H9 (cell line): Measurements from ENCODE around the gene DOCK2. TPM values are rescaled to one million over a fixed set of nuclear protein-coding genes. Genes with fewer than 3 reads are reported as not detected.

Source experiments
- DNase-seq: peaks from one replicate; pipeline ENCODE4 v3.0.0-alpha.2; 2017
- H2AFZ ChIP-seq: one replicate; pipeline ENCODE4 v1.6.1; 2013; ENCODE audit warnings: mild to moderate bottlenecking, low read length, control low read depth, moderate library complexity
- H2AK5ac ChIP-seq: 2 replicates; pipeline ENCODE4 v1.6.1; 2013; ENCODE audit warnings: low read length, control low read depth, mixed read lengths; ENCODE audit not compliant: insufficient read length
- H2BK120ac ChIP-seq: one replicate; pipeline ENCODE4 v1.6.1; 2013; ENCODE audit warnings: low read depth, mild to moderate bottlenecking, low read length, control low read depth, inconsistent platforms; ENCODE audit not compliant: poor library complexity, severe bottlenecking
- H2BK12ac ChIP-seq: 2 replicates; pipeline ENCODE4 v1.6.1; 2013; ENCODE audit warnings: low read length, control low read depth, mixed read lengths, low read depth; ENCODE audit not compliant: insufficient read length
- H2BK15ac ChIP-seq: 2 replicates; pipeline ENCODE4 v1.6.1; 2013; ENCODE audit warnings: low read depth, low read length, control low read depth
- H2BK20ac ChIP-seq: one replicate; pipeline ENCODE4 v1.6.1; 2013; ENCODE audit warnings: low read depth, mild to moderate bottlenecking, low read length, control low read depth, inconsistent platforms; ENCODE audit not compliant: poor library complexity, severe bottlenecking
- H2BK5ac ChIP-seq: 2 replicates; pipeline ENCODE4 v1.6.1; 2013; ENCODE audit warnings: low read length, control low read depth, mixed read lengths; ENCODE audit not compliant: insufficient read length
- H3K14ac ChIP-seq: 2 replicates; pipeline ENCODE4 v1.6.1; 2013; ENCODE audit warnings: low read length, control low read depth; ENCODE audit not compliant: insufficient read depth
- H3K18ac ChIP-seq: 2 replicates; pipeline ENCODE4 v1.6.1; 2013; ENCODE audit warnings: low read depth, mild to moderate bottlenecking, mixed read lengths, low read length, control low read depth; ENCODE audit not compliant: insufficient read length
- H3K23ac ChIP-seq: 2 replicates; pipeline ENCODE4 v1.6.1; 2013; ENCODE audit warnings: low read length, control low read depth, mixed read lengths, low read depth; ENCODE audit not compliant: insufficient read length
- H3K23me2 ChIP-seq: 2 replicates; pipeline ENCODE4 v1.6.1; 2013; ENCODE audit warnings: low read depth, mild to moderate bottlenecking, mixed read lengths, low read length, control low read depth; ENCODE audit not compliant: insufficient read length, poor library complexity, severe bottlenecking
- H3K27ac ChIP-seq: 2 replicates; pipeline ENCODE4 v1.5.1; 2013; ENCODE audit warnings: low read length, control low read depth, mixed read lengths, low read depth; ENCODE audit not compliant: insufficient read length
- H3K27me3 ChIP-seq: 2 replicates; pipeline ENCODE4 v1.6.1; 2013; ENCODE audit warnings: low read length, control low read depth, inconsistent platforms; ENCODE audit not compliant: insufficient read depth
- H3K4ac ChIP-seq: 2 replicates; pipeline ENCODE4 v1.6.1; 2013; ENCODE audit warnings: low read depth, mild to moderate bottlenecking, control low read depth, inconsistent platforms, low read length, moderate library complexity
- H3K4me1 ChIP-seq: 2 replicates; pipeline ENCODE4 v1.6.1; 2013; ENCODE audit warnings: low read length, control low read depth, inconsistent platforms; ENCODE audit not compliant: insufficient read depth
- H3K4me2 ChIP-seq: 2 replicates; pipeline ENCODE4 v1.6.1; 2013; ENCODE audit warnings: low read length, control low read depth, mixed read lengths; ENCODE audit not compliant: insufficient read length, insufficient read depth
- H3K56ac ChIP-seq: 2 replicates; pipeline ENCODE4 v1.6.1; 2013; ENCODE audit warnings: low read depth, mild to moderate bottlenecking, mixed read lengths, low read length, control low read depth; ENCODE audit not compliant: insufficient read length
- H3K79me1 ChIP-seq: 2 replicates; pipeline ENCODE4 v1.6.1; 2013; ENCODE audit warnings: low read depth, mild to moderate bottlenecking, moderate library complexity, low read length, control low read depth, inconsistent platforms; ENCODE audit not compliant: insufficient read depth, poor library complexity, severe bottlenecking
- H3K79me2 ChIP-seq: 2 replicates; pipeline ENCODE4 v1.6.1; 2013; ENCODE audit warnings: low read length, control low read depth, inconsistent platforms; ENCODE audit not compliant: insufficient read depth
- H3K9ac ChIP-seq: 2 replicates; pipeline ENCODE4 v1.6.1; 2013; ENCODE audit warnings: low read length, control low read depth, mixed read lengths; ENCODE audit not compliant: insufficient read length; ENCODE audit errors: extremely low read depth
- H3K9me3 ChIP-seq: one replicate; pipeline ENCODE4 v1.6.1; 2013; ENCODE audit warnings: low read depth, low read length, inconsistent platforms; ENCODE audit not compliant: control insufficient read depth
- H3T11ph ChIP-seq: one replicate; pipeline ENCODE4 v1.6.1; 2013; ENCODE audit warnings: mild to moderate bottlenecking, low read length, control low read depth, inconsistent platforms
- H4K20me1 ChIP-seq: one replicate; pipeline ENCODE4 v1.6.1; 2013; ENCODE audit not compliant: control insufficient read depth, insufficient read length, insufficient read depth
- H4K5ac ChIP-seq: 2 replicates; pipeline ENCODE4 v1.6.1; 2013; ENCODE audit warnings: low read depth, mild to moderate bottlenecking, mixed read lengths, low read length, control low read depth; ENCODE audit not compliant: insufficient read length
- H4K8ac ChIP-seq: replicated peaks from 2 replicates; pipeline ENCODE4 v1.6.1; 2013; ENCODE audit warnings: low read length, control low read depth, mixed read lengths, low read depth; ENCODE audit not compliant: insufficient read length
- H4K91ac ChIP-seq: 2 replicates; pipeline ENCODE4 v1.6.1; 2013; ENCODE audit warnings: low read depth, mild to moderate bottlenecking, moderate library complexity, mixed read lengths, low read length, control low read depth; ENCODE audit not compliant: insufficient read length
- H3K27ac Mint-ChIP-seq, 3 experiments: 2 replicates in 2 of 3; 3 replicates in 1 of 3; pipeline ENCODE4 v1.8.0; 2020 to 2021; ENCODE audit warnings: mixed read lengths in 3 of 3, mild to moderate bottlenecking in 1 of 3, moderate library complexity in 1 of 3
- H3K27me3 Mint-ChIP-seq: 2 replicates; pipeline ENCODE4 v1.8.0; 2021; ENCODE audit warnings: low read depth, mild to moderate bottlenecking, moderate library complexity, mixed read lengths
- H3K36me3 Mint-ChIP-seq, 3 experiments: 2 replicates in 2 of 3; 3 replicates in 1 of 3; pipeline ENCODE4 v1.8.0; 2020 to 2021; ENCODE audit warnings: low read depth in 3 of 3, mixed read lengths in 3 of 3; ENCODE audit not compliant: insufficient read depth in 1 of 3
- H3K4me1 Mint-ChIP-seq, 2 experiments: 2 replicates each; pipeline ENCODE4 v1.8.0; 2020; ENCODE audit warnings: mixed read lengths in 2 of 2
- H3K4me3 Mint-ChIP-seq, 2 experiments: 2 replicates in 1 of 2; 3 replicates in 1 of 2; pipeline ENCODE4 v1.8.0; 2020 to 2021; ENCODE audit warnings: mild to moderate bottlenecking in 2 of 2, mixed read lengths in 2 of 2, moderate library complexity in 1 of 2
- H3K9me3 Mint-ChIP-seq, 2 experiments: 2 replicates in 1 of 2; 3 replicates in 1 of 2; pipeline ENCODE4 v1.8.0; 2020; ENCODE audit warnings: mild to moderate bottlenecking in 2 of 2, mixed read lengths in 2 of 2, moderate library complexity in 1 of 2
- WGBS: extraction: QIAGEN DNeasy Blood & Tissue Kit; methylation state at CpG from one replicate; pipeline ENCODE4 v1.1.7; 2013; ENCODE audit warnings: missing lambda C conversion rate, low lambda C conversion rate, mixed read lengths; ENCODE audit not compliant: insufficient read length; ENCODE audit errors: extremely low coverage; 5-methylcytosine and 5-hydroxymethylcytosine counted together
- total RNA-seq: library from RNA; stranded (reverse); gene quantifications from 2 replicates; pipeline ENCODE4 v1.2.1, GENCODE V29; 2021
- TF ChIP-seq, protein P1 (sequence below): fragments of 200-600 bp; sonication (generic); conservative IDR thresholded peaks from 3 replicates; pipeline ENCODE4 v1.8.0; 2021; ENCODE audit warnings: antibody characterized with exemption, mild to moderate bottlenecking

The DOCK2 gene
- total RNA-seq, 1 experiment from 2014 or later: 7.8 TPM

DNA sequence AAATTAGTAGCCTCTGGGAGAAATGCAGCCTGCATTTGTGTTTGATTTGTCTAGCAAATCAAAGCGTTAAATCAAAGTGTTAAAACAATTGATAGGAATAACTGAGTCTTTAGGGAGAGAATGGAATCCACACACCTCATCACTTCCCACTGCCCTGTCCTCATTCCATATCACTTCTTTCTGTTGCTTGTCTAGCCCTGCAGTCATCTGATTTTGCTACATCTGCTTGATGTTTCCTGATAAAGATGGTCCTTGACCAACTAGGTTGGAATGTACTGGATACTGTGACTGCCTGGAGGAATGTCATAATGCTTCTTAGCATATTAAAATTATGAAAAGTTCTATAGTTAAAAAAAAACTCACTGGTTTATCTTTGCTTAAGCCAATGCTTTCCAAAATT is 119.9 kb downstream of the DOCK2 start:
- H2AFZ ChIP-seq: no peak overlapping the region
- no peak overlapping the region for H3K27ac ChIP-seq
- H2BK120ac ChIP-seq: no peak overlapping the region
- H4K8ac ChIP-seq: no peak overlapping the region
- H3K23ac ChIP-seq: no peak overlapping the region
- no peak overlapping the region for H4K5ac ChIP-seq
- H3K4ac ChIP-seq: no peak overlapping the region
- H2BK5ac ChIP-seq: no peak overlapping the region
- no peak overlapping the region for H2BK20ac ChIP-seq
- H2BK12ac ChIP-seq: no peak overlapping the region
- no peaks in the 10 kb centered on the region for H3K23me2 ChIP-seq
- H3T11ph ChIP-seq: no peak overlapping the region
- H3K18ac ChIP-seq: no peak overlapping the region
- no peak overlapping the region for H2AK5ac ChIP-seq
- H3K36me3 Mint-ChIP-seq: no peaks in the 10 kb centered on the region
- H3K9me3 ChIP-seq: no peaks in the 10 kb centered on the region
- no peaks in the 10 kb centered on the region for H3K27me3 ChIP-seq
- H3K4me2 ChIP-seq: no peak overlapping the region
- H3K4me1 ChIP-seq: peaks cover 3% of the 10 kb centered on the region; the same call in 1 of the 2 replicates
- TF ChIP-seq, protein P1, sequence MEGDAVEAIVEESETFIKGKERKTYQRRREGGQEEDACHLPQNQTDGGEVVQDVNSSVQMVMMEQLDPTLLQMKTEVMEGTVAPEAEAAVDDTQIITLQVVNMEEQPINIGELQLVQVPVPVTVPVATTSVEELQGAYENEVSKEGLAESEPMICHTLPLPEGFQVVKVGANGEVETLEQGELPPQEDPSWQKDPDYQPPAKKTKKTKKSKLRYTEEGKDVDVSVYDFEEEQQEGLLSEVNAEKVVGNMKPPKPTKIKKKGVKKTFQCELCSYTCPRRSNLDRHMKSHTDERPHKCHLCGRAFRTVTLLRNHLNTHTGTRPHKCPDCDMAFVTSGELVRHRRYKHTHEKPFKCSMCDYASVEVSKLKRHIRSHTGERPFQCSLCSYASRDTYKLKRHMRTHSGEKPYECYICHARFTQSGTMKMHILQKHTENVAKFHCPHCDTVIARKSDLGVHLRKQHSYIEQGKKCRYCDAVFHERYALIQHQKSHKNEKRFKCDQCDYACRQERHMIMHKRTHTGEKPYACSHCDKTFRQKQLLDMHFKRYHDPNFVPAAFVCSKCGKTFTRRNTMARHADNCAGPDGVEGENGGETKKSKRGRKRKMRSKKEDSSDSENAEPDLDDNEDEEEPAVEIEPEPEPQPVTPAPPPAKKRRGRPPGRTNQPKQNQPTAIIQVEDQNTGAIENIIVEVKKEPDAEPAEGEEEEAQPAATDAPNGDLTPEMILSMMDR: no peak
- H3K9ac ChIP-seq: no peak overlapping the region
- H2BK15ac ChIP-seq: no peak overlapping the region
- no peak overlapping the region for H3K56ac ChIP-seq
- H3K27me3 Mint-ChIP-seq: no peaks in the 10 kb centered on the region
- H3K4me1 Mint-ChIP-seq: peaks cover 10 to 12% of the 10 kb centered on the region in 2 experiments
- no peak overlapping the region for H3K4me3 Mint-ChIP-seq
- H3K79me1 ChIP-seq: no peaks in the 10 kb centered on the region
- H3K14ac ChIP-seq: no peak overlapping the region
- H3K9me3 Mint-ChIP-seq: no peaks in the 10 kb centered on the region
- H4K20me1 ChIP-seq: no peaks in the 10 kb centered on the region
- no peak overlapping the region; a peak in 1 of 7 replicates for H3K27ac Mint-ChIP-seq
- H4K91ac ChIP-seq: no peak overlapping the region
- WGBS: no CpG with 5 or more reads among the region's 1 CpG
- no peaks in the 10 kb centered on the region for H3K79me2 ChIP-seq
- no peak for DNase-seq
